Epithelial cell of proximal tubule (primary cell): Measurements from ENCODE around the gene TEAD3. TPM values are rescaled to one million over a fixed set of nuclear protein-coding genes. Genes with fewer than 3 reads are reported as not detected.

Experiments used
- DNase-seq: peaks from one replicate; pipeline ENCODE4 v3.0.0-alpha.2; 2011; ENCODE audit warnings: low read depth
- H3K4me3 ChIP-seq: 2 replicates; pipeline ENCODE4 v1.5.1; 2011; ENCODE audit warnings: low read depth, mild to moderate bottlenecking, low read length
- CTCF ChIP-seq: conservative IDR thresholded peaks from 2 replicates; pipeline ENCODE4 v1.5.1; 2012; ENCODE audit warnings: low read depth, mild to moderate bottlenecking, low read length
- total RNA-seq: library from RNA; depleted of rRNA; stranded (reverse); fragments of >200 nt; gene quantifications from 2 replicates; pipeline ENCODE4 v1.2.3, GENCODE V29; 2015

The TEAD3 gene
- total RNA-seq, 1 donor from 2014 or later, result 19.1 TPM

- TF ChIP-seq CTCF, result no peak
- no peak overlapping the region for H3K4me3 ChIP-seq
- no peak for DNase-seq
These were observed 21.8 kb downstream of the TEAD3 start for GRCh38 chr6:35474942-35475570.

- TF ChIP-seq CTCF, result no peak
- no peak overlapping the region for H3K4me3 ChIP-seq
- DNase-seq, result no peak
These were observed 22.5 kb downstream of the TEAD3 start for GRCh38 chr6:35474131-35474941.

GRCh38 chr6:35473850-35474130 lies 23.1 kb downstream of the TEAD3 start:
- DNase-seq, result no peak
- no peak overlapping the region for H3K4me3 ChIP-seq
- TF ChIP-seq CTCF, result no peak

GRCh38 chr6:35473075-35473849 lies 23.6 kb downstream of the TEAD3 start:
- H3K4me3 ChIP-seq, result no peak overlapping the region
- DNase-seq, result no peak
- TF ChIP-seq CTCF, result no peak

- TF ChIP-seq CTCF, result no peak
- H3K4me3 ChIP-seq, result no peak overlapping the region
- DNase-seq, result no peak
These were observed 25.0 kb downstream of the TEAD3 start for GRCh38 chr6:35471836-35472345.

- no peak for DNase-seq
- TF ChIP-seq CTCF, result no peak
- H3K4me3 ChIP-seq, result peak overlapping the region; percentile 92
These were observed 26.2 kb downstream of the TEAD3 start for GRCh38 chr6:35470663-35471120.
